ENCODE data around the gene TPK1.
A peak's percentile ranks its signal among the peaks of the same experiment; 100 is the strongest.

TPK1 gene

GRCh38 chr7:144473908-144474307, 361.9 kb downstream of the TPK1 start:
- Histone ChIP-seq H3K27ac (ENCODE audit: poor library complexity, severe bottlenecking) (no peak overlapping the region), H3K4me3 (ENCODE audit: severe bottlenecking) (no peak overlapping the region), H3K9me3 (ENCODE audit: severe bottlenecking) (no peaks in the 10 kb centered on the region), H3K4me1 (ENCODE audit: insufficient read depth, poor library complexity, severe bottlenecking) (no peaks in the 10 kb centered on the region), H3K36me3 (ENCODE audit: low read depth) (no peaks in the 10 kb centered on the region), H3K27me3 (ENCODE audit: insufficient read depth, poor library complexity, severe bottlenecking) (no peaks in the 10 kb centered on the region)
- no peak for DNase-seq (ENCODE audit: low spot score)
- no peak for ATAC-seq (ENCODE audit: low read depth)
- no peak for TF ChIP-seq CTCF (IDR thresholded peaks at IDR 0.05; ENCODE audit: poor library complexity, severe bottlenecking)

GRCh38 chr7:144470078-144470477, 365.8 kb downstream of the TPK1 start:
- H3K4me3 ChIP-seq (ENCODE audit: severe bottlenecking) = no peak overlapping the region
- no peaks in the 10 kb centered on the region for H3K27me3 ChIP-seq (ENCODE audit: insufficient read depth, poor library complexity, severe bottlenecking)

DNA sequence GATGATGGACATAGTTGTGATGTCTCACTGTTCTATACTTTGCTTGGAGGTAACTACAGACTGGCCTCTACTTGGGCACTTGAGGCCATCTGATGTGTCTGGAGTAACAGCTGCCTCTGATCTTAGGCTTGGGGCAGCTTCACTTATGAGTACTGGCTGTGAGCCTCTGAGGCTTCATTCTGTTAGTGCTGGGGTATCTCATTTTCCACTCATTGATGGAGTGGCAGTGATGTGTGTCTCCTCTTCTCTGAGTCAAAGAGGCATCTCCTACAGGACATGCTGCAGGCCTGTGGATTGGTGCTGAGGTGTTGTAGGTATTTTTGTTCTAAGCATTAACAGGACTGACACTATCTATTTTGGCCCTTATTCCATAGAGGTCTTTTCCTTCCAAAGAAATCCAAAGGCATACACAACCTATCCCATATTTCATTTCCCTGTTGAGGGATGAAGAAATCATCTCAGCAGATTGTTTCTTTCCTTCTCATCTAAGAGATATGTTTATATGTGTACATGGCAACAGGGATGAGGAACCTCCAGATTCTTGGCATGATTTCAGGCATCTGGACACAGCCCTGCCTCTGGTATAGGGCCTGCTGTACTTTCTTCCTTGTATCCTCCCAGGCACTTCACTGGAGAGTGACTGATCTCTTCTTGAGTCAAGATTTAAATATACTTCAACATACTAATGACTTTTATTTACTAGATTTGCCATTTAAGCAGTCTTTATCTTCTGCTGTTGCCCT, 366.7 kb downstream of the TPK1 start:
- no peak overlapping the region for H3K4me3 ChIP-seq (ENCODE audit: severe bottlenecking)
- DNase-seq (ENCODE audit: low spot score) = no peak
- H3K27me3 ChIP-seq (ENCODE audit: insufficient read depth, poor library complexity, severe bottlenecking) = no peaks in the 10 kb centered on the region
- H3K4me1 ChIP-seq (ENCODE audit: insufficient read depth, poor library complexity, severe bottlenecking) = no peaks in the 10 kb centered on the region
- no peak for TF ChIP-seq CTCF (IDR thresholded peaks at IDR 0.05; ENCODE audit: poor library complexity, severe bottlenecking)
- peak; percentile 35; the same call in 1 of the 3 replicates for ATAC-seq (ENCODE audit: low read depth)
- no peaks in the 10 kb centered on the region for H3K36me3 ChIP-seq (ENCODE audit: low read depth)
- no peak overlapping the region for H3K27ac ChIP-seq (ENCODE audit: poor library complexity, severe bottlenecking)
- no peaks in the 10 kb centered on the region for H3K9me3 ChIP-seq (ENCODE audit: severe bottlenecking)

More at GRCh38 chr7:144470078-144470477, 365.8 kb downstream of the TPK1 start:
- no peaks in the 10 kb centered on the region for H3K36me3 ChIP-seq (ENCODE audit: low read depth)
- ATAC-seq (ENCODE audit: low read depth) (no peak), DNase-seq (ENCODE audit: low spot score) (no peak)
- no peak overlapping the region for H3K27ac ChIP-seq (ENCODE audit: poor library complexity, severe bottlenecking)
- no peak for TF ChIP-seq CTCF (IDR thresholded peaks at IDR 0.05; ENCODE audit: poor library complexity, severe bottlenecking)
- H3K9me3 ChIP-seq (ENCODE audit: severe bottlenecking) = no peaks in the 10 kb centered on the region
- H3K4me1 ChIP-seq (ENCODE audit: insufficient read depth, poor library complexity, severe bottlenecking) = no peaks in the 10 kb centered on the region

DNA sequence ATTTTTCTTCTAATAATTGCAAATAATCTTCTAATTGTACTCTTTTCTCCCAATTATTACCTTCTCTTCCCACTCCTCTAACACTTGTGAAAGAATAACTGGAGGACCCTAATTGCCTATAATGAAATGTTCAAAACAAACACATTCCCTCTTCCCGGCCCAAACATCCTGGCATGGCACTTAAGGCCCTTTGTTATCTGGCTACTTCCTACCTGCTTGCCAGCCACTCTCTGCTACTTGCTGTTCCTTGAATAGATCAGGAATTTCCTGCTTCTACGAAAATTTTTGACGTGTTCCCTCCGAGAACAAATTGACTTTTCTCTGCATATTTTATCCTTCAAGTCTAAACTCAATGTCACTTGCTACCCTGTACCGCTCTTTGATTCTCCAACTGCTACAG, 376.2 kb downstream of the TPK1 start:
- no peak for TF ChIP-seq CTCF (IDR thresholded peaks at IDR 0.05; ENCODE audit: poor library complexity, severe bottlenecking)
- H3K4me1 ChIP-seq (ENCODE audit: insufficient read depth, poor library complexity, severe bottlenecking) = no peaks in the 10 kb centered on the region
- H3K27ac ChIP-seq (ENCODE audit: poor library complexity, severe bottlenecking) = no peak overlapping the region
- no peaks in the 10 kb centered on the region for H3K36me3 ChIP-seq (ENCODE audit: low read depth)
- DNase-seq (ENCODE audit: low spot score) (no peak), ATAC-seq (ENCODE audit: low read depth) (no peak)
- H3K9me3 ChIP-seq (ENCODE audit: severe bottlenecking) = no peaks in the 10 kb centered on the region
- H3K4me3 ChIP-seq (ENCODE audit: severe bottlenecking) = no peak overlapping the region
- H3K27me3 ChIP-seq (ENCODE audit: insufficient read depth, poor library complexity, severe bottlenecking) = no peaks in the 10 kb centered on the region

DNA sequence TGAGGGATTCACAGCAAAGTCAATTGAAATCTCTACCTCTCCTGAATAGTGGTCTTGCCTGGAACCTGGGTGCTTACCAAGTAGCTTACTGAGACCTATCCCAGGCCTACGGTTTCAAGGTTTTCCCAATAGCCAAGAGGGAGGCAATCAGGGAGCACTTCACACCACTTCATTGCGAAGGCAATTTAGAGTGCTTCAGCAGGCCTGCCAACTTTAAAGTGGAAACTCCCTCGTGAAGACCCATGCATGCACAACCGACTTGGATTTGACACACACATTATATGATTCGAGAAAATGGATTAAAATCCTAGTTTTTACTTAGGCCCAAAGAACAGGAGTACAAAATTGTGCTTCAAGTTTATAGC, 380.8 kb downstream of the TPK1 start:
- no peak for TF ChIP-seq CTCF (IDR thresholded peaks at IDR 0.05; ENCODE audit: poor library complexity, severe bottlenecking)
- Histone ChIP-seq H3K27me3 (ENCODE audit: insufficient read depth, poor library complexity, severe bottlenecking) (no peaks in the 10 kb centered on the region), H3K9me3 (ENCODE audit: severe bottlenecking) (no peaks in the 10 kb centered on the region), H3K27ac (ENCODE audit: poor library complexity, severe bottlenecking) (no peak overlapping the region), H3K4me1 (ENCODE audit: insufficient read depth, poor library complexity, severe bottlenecking) (no peaks in the 10 kb centered on the region), H3K36me3 (ENCODE audit: low read depth) (no peaks in the 10 kb centered on the region), H3K4me3 (ENCODE audit: severe bottlenecking) (no peak overlapping the region)
- DNase-seq (ENCODE audit: low spot score) = no peak
- no peak for ATAC-seq (ENCODE audit: low read depth)
